HG02588 (cell line): ENCODE measurements around the gene CFAP410.
A peak's percentile ranks its signal among the peaks of the same experiment; 100 is the strongest.

Experiments
- ATAC-seq: cut with Tn5 transposase; IDR thresholded peaks from one replicate; pipeline ENCODE4 v1.9.1; 2021; ENCODE audit warnings: mild to moderate bottlenecking, moderate library complexity; ENCODE audit not compliant: unreplicated experiment

The CFAP410 gene

GRCh38 chr21:44300262-44300959 is 38.8 kb downstream of the CFAP410 start:
- peak; percentile 35 for ATAC-seq

- ATAC-seq = peak; percentile 59
These were observed 39.5 kb downstream of the CFAP410 start, which contains the start of gene PFKL for GRCh38 chr21:44299458-44300261. PFKL (plus strand) TSS chr21:44300053; CDS start chr21:44300106, 53 bp downstream.

GRCh38 chr21:44299085-44299457 is 40.1 kb downstream of the CFAP410 start:
- no peak for ATAC-seq

- no peak for ATAC-seq
These were observed 40.9 kb downstream of the CFAP410 start for GRCh38 chr21:44298301-44298700.

- ATAC-seq = no peak
These were observed 41.5 kb downstream of the CFAP410 start for GRCh38 chr21:44297525-44298290.

GRCh38 chr21:44296916-44297315 is 42.3 kb downstream of the CFAP410 start:
- no peak for ATAC-seq

- ATAC-seq = no peak
These were observed 43.1 kb downstream of the CFAP410 start for GRCh38 chr21:44296103-44296519.

- ATAC-seq = no peak
These were observed 43.5 kb downstream of the CFAP410 start for GRCh38 chr21:44295646-44296045.

- no peak for ATAC-seq
These were observed 44.0 kb downstream of the CFAP410 start for GRCh38 chr21:44295163-44295573.

GRCh38 chr21:44294391-44295162 is 44.6 kb downstream of the CFAP410 start:
- ATAC-seq = no peak

GRCh38 chr21:44293551-44294231 is 45.5 kb downstream of the CFAP410 start:
- no peak for ATAC-seq

GRCh38 chr21:44292812-44293195 is 46.4 kb downstream of the CFAP410 start:
- no peak for ATAC-seq

- no peak for ATAC-seq
These were observed 47.0 kb downstream of the CFAP410 start for GRCh38 chr21:44291936-44292811.

- no peak for ATAC-seq
These were observed 47.9 kb downstream of the CFAP410 start for GRCh38 chr21:44291078-44291935.

GRCh38 chr21:44290327-44291077 is 48.7 kb downstream of the CFAP410 start:
- no peak for ATAC-seq

- ATAC-seq = no peak
These were observed 49.7 kb downstream of the CFAP410 start for GRCh38 chr21:44289381-44290010.
